NB4 (cell line): ENCODE results near the gene DHX30.
A peak's percentile ranks its signal among the peaks of the same experiment; 100 is the strongest.
"Not testable (repeated sequence)": the region's sequence is repeated elsewhere in the genome, so short reads cannot be mapped to it uniquely, and the experiment has no call there.

Experiments used
- DNase-seq: peaks from one replicate; pipeline ENCODE4 v3.0.0; 2010; ENCODE audit warnings: low read depth
- H3K4me3 ChIP-seq: one replicate; pipeline ENCODE4 v1.5.1; 2011; ENCODE audit warnings: mild to moderate bottlenecking, low read depth, low read length, moderate library complexity
- CTCF ChIP-seq: IDR thresholded peaks from one replicate; pipeline ENCODE4 v1.5.1; 2012; ENCODE audit warnings: low read depth, low read length
- MYC ChIP-seq: IDR thresholded peaks from 2 replicates; pipeline ENCODE4 v1.6.1; 2011; ENCODE audit warnings: low read depth, low read length
- POLR2A ChIP-seq: IDR thresholded peaks from 2 replicates; pipeline ENCODE4 v1.6.1; 2011; ENCODE audit warnings: mild to moderate bottlenecking; ENCODE audit not compliant: insufficient read length; ENCODE audit errors: extremely low read depth
- TF ChIP-seq, protein P1 (sequence below): IDR thresholded peaks from 2 replicates; pipeline ENCODE4 v1.6.1; 2011; ENCODE audit warnings: low read depth, low read length

Gene DHX30

DNA sequence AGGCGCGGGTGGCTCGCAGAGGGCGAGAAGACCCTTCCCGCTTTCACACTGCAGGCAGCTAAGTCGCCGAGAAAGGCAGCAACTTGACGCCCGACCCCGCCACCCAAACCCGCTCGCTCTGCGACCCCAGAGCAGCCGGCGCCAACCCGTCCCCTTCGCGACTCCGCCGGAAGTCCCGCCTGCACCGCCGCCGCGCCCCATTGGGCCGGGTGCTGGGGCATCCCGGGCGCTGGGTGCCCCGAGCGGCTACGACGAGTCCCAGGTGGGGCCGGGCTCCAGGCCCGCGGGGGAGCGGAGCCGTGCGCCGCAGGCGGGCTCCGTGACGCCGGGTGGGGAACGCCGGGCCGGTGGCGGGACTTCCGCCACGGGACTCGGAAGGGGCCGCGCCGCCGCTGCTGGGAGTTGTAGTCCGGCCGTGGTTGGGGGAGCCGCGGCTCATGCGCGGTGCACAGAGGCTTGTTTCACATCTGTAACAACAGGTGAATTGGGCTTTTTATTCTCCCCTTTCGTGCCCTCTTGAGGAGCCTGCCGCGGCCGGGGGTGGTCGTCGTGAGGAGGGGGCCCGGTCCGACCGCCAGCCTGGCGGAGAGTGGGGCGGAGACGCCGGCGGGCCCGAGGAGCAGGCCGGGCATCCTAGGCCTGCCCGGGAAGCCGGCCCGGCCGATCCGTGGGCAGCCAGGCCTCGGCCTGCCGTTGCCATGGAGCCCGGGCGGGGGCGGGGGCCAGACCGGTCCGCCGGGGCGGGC is at the start of gene DHX30:
Gene DHX30 (plus strand): TSS at position 405 of the 746 bp plus-strand sequence. CDS start 7,546 bp downstream, outside the sequence.
- peak; percentile 46 for TF ChIP-seq POLR2A
- peak; percentile 40; the same call in 1 of the 2 replicates for TF ChIP-seq MYC
- TF ChIP-seq, protein P1, sequence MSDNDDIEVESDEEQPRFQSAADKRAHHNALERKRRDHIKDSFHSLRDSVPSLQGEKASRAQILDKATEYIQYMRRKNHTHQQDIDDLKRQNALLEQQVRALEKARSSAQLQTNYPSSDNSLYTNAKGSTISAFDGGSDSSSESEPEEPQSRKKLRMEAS = no peak
- DNase-seq = peak; percentile 91
- H3K4me3 ChIP-seq = peak within 1 kb of the TSS; percentile 92

DNA sequence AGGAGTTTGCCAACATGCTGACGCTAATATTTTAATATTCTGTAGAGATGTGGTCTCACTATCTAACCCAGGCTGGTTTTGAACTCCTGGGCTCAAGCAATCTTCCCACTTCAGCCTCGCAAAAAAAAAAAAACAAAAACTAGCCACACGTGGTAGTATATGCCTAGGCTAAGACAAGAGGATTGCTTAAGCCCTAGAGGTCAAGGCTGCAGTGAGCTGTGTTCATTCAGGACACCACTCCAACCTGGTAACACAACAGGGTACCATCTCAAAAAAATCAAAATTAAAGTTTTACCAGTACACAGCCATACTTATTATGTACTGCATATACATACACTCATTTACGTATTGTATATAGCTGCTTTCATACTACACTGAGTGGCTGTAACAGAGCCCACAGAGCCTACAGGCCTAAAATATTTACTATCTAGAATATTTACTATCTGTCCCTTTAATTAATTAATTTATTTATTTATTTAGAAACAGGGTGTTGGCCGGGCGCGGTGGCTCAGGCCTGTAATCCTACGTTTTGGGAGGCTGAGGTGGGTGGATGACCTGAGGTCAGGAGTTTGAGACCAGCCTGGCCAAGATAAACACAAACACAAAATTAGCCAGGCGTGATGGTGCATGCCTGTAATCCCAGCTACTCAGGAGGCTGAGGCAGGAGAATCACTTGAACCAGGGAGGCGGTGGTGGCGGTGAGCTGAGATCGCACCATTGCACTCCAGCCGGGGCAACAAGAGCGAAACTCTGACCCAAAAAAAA is 44.5 kb upstream of the DHX30 start:
- TF ChIP-seq CTCF (no peak), POLR2A (no peak), MYC (no peak)
- TF ChIP-seq, protein P1 = no peak
- DNase-seq = no peak
- H3K4me3 ChIP-seq = no peak overlapping the region

GRCh38 chr3:47760207-47760606 is 42.7 kb upstream of the DHX30 start:
- not testable (repeated sequence) for H3K4me3 ChIP-seq

GRCh38 chr3:47761046-47761445 is 41.9 kb upstream of the DHX30 start:
- no peak overlapping the region for H3K4me3 ChIP-seq
- no peak for DNase-seq
- no peak for TF ChIP-seq MYC
- TF ChIP-seq, protein P1 = no peak
- TF ChIP-seq CTCF = no peak
- TF ChIP-seq POLR2A = no peak

More at GRCh38 chr3:47760207-47760606, 42.7 kb upstream of the DHX30 start:
- not testable (repeated sequence) for DNase-seq

DNA sequence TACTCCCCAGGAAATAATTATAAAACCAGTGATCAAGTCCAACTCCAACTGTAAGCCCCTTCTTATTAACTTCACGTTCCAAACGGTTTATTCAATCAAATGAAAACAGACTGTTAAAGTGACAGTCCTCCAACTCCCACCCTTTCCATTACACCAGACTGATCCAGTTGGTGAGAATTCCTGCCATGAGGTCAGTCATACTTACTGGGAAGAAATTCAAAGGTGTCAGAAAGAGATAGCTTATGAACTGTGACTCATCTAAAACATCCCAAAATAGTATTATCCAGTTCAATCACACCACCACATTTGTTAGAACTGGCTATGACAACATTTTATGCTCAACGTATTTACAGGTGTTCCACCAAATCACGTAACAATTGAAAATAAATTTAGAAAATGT is 40.7 kb upstream of the DHX30 start:
- H3K4me3 ChIP-seq = no peak overlapping the region
- no peak for DNase-seq
- TF ChIP-seq, protein P1 = no peak
- TF ChIP-seq MYC (no peak), POLR2A (no peak), CTCF (no peak)

GRCh38 chr3:47766186-47766585 is 36.8 kb upstream of the DHX30 start:
- DNase-seq = no peak
- TF ChIP-seq POLR2A (no peak), CTCF (no peak), MYC (no peak)
- TF ChIP-seq, protein P1 = no peak
- H3K4me3 ChIP-seq = no peak overlapping the region
